Caco-2 (cell line): ENCODE measurements around the gene CD200R1L. TPM values are rescaled to one million over a fixed set of nuclear protein-coding genes. Genes with fewer than 3 reads are reported as not detected.

ENCODE experiments used
- BruUV-seq: library from RNA; stranded (reverse); fragments of 400-500 nt; replicated peaks from 2 replicates; lab custom pipeline; 2021; lab: Mats Ljungman, UMichigan
- CTCF ChIA-PET: fragments of 300-600 bp; sonication (Branson Sonifier 250); formaldehyde crosslinking; loops from one replicate; lab custom pipeline; 2022; ENCODE audit warnings: antibody characterized with exemption; lab: Charles Lee
- POLR2A ChIA-PET: fragments of 300-600 bp; sonication (Branson Sonifier 250); formaldehyde crosslinking; loops from one replicate; lab custom pipeline; 2022; ENCODE audit warnings: antibody characterized with exemption; lab: Charles Lee
- DNase-seq, 2 experiments: peaks; one replicate each; pipeline versions ENCODE4 v3.0.0 to v3.0.0-alpha.2; 2020 to 2022
- H3K27me3 ChIP-seq: replicated peaks from 2 replicates; pipeline ENCODE4 v1.6.0; 2011; ENCODE audit warnings: low read length; ENCODE audit not compliant: control insufficient read depth, insufficient read depth
- H3K36me3 ChIP-seq: 2 replicates; pipeline ENCODE4 v1.5.1; 2011; ENCODE audit warnings: low read length; ENCODE audit not compliant: control insufficient read depth, insufficient read depth
- H3K4me1 ChIP-seq: fragments of 250-450 bp; sonication (Bioruptor Pico); 2 replicates; pipeline ENCODE4 v1.5.1; 2020; ENCODE audit warnings: mild to moderate bottlenecking
- H3K4me3 ChIP-seq: 2 replicates; pipeline ENCODE4 v1.5.1; 2011; ENCODE audit warnings: low read depth, mild to moderate bottlenecking, control low read depth, low read length
- H3K9me3 ChIP-seq: fragments of 250-450 bp; sonication (Bioruptor Pico); 2 replicates; pipeline ENCODE4 v1.5.1; 2020; ENCODE audit warnings: mild to moderate bottlenecking, moderate library complexity
- H3K27ac Mint-ChIP-seq: one replicate; pipeline ENCODE4 v1.8.0; 2022; ENCODE audit warnings: mixed read lengths; ENCODE audit not compliant: unreplicated experiment
- H3K27me3 Mint-ChIP-seq: one replicate; pipeline ENCODE4 v1.8.0; 2022; ENCODE audit warnings: mixed read lengths; ENCODE audit not compliant: insufficient read depth, unreplicated experiment
- H3K36me3 Mint-ChIP-seq: one replicate; pipeline ENCODE4 v1.8.0; 2022; ENCODE audit warnings: mild to moderate bottlenecking, mixed read lengths; ENCODE audit not compliant: insufficient read depth, unreplicated experiment
- H3K4me1 Mint-ChIP-seq: one replicate; pipeline ENCODE4 v1.8.0; 2022; ENCODE audit warnings: low read depth, mixed read lengths; ENCODE audit not compliant: unreplicated experiment
- H3K4me3 Mint-ChIP-seq: one replicate; pipeline ENCODE4 v1.8.0; 2022; ENCODE audit warnings: mild to moderate bottlenecking, moderate library complexity, mixed read lengths; ENCODE audit not compliant: unreplicated experiment
- H3K9me3 Mint-ChIP-seq: one replicate; pipeline ENCODE4 v1.8.0; 2022; ENCODE audit warnings: mixed read lengths; ENCODE audit not compliant: unreplicated experiment
- CTCF ChIP-seq, 2 experiments: fragments of 200-600 bp in 1 of 2; IDR thresholded peaks; 1 replicate in 1 of 2; 2 replicates in 1 of 2; pipeline versions ENCODE4 v1.5.1 to v1.8.0; 2011 to 2022; ENCODE audit warnings: antibody characterized with exemption in 1 of 2, control low read depth in 1 of 2, inconsistent platforms in 1 of 2, low read depth in 1 of 2, low read length in 1 of 2, mild to moderate bottlenecking in 1 of 2, moderate library complexity in 1 of 2; ENCODE audit not compliant: insufficient read depth in 1 of 2, severe bottlenecking in 1 of 2, unreplicated experiment in 1 of 2
- intact Hi-C: fragments of 100-400 bp; cut with micrococcal nuclease; formaldehyde crosslinking; loops from one replicate; pipeline ENCODE4 v1.10.0; 2022; ENCODE audit not compliant: unreplicated experiment
- total RNA-seq: library from RNA; stranded (reverse); gene quantifications from 2 replicates; pipeline ENCODE4 v1.2.3, GENCODE V29; 2022

CD200R1L gene
- total RNA-seq, 1 experiment from 2014 or later, result not detected

- no peak for DNase-seq
- Mint-ChIP-seq H3K27ac (no peak overlapping the region), H3K4me1 (no peaks in the 10 kb centered on the region), H3K4me3 (no peak overlapping the region), H3K36me3 (no peaks in the 10 kb centered on the region), H3K27me3 (no peaks in the 10 kb centered on the region), H3K9me3 (peaks cover 14% of the 10 kb centered on the region)
- no peak for TF ChIP-seq CTCF (IDR thresholded peaks at IDR 0.05; ENCODE audit: insufficient read depth in 1 of 2, low read depth in 1 of 2, low read length in 1 of 2, severe bottlenecking in 1 of 2, unreplicated experiment in 1 of 2)
- ChIA-PET CTCF (no interaction called here), POLR2A (no interaction called here)
- peaks cover 4% of the 10 kb centered on the region; the same call in 1 of the 2 replicates for H3K9me3 ChIP-seq
- intact Hi-C loops, result no loop called here
- H3K4me1 ChIP-seq, result no peaks in the 10 kb centered on the region
- no peak overlapping the region for H3K4me3 ChIP-seq
- no peaks in the 10 kb centered on the region for H3K36me3 ChIP-seq
- no TSS peak for BruUV-seq
- no peaks in the 10 kb centered on the region for H3K27me3 ChIP-seq
Measured at GRCh38 chr3:112888381-112889085, 41.9 kb upstream of the CD200R1L start.

DNA sequence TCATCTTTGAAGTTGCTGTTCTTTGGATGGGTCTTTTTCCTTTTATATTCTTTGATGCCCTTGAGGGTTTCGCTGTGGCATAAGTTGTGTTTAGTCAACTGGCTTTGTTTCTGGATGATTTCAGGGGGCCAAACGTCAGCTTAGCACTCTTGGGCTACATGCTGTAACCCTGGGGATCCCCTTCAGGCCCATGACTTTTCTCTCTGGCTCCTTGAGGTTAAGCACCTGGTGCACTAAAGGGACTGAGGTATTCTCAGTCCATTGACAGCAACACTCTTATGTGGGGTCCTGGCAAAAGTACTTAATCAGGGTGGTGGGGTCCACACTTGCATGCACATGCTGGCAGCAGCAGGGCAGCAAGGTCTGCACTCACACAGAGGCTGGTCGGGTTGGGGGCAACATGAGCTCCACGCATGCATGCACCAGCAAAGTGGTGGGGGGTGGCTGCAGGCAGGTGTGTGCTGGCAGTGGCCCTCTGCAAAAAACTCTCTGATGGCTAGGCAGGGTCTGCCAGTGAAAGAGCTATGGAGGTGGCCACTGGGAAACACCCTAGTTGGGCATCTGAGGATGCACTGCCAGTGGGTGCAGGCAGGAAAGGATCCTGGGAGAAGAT is 38.1 kb upstream of the CD200R1L start:
- ChIA-PET POLR2A (no interaction called here), CTCF (no interaction called here)
- no peaks in the 10 kb centered on the region for H3K36me3 Mint-ChIP-seq
- H3K4me3 Mint-ChIP-seq, result no peak overlapping the region
- no peaks in the 10 kb centered on the region for H3K9me3 ChIP-seq
- no peak overlapping the region for H3K4me3 ChIP-seq
- BruUV-seq, result no TSS peak
- no peak for DNase-seq
- peaks cover 3% of the 10 kb centered on the region for H3K27me3 Mint-ChIP-seq
- H3K36me3 ChIP-seq, result no peaks in the 10 kb centered on the region
- no peaks in the 10 kb centered on the region for H3K9me3 Mint-ChIP-seq
- no peak for TF ChIP-seq CTCF (IDR thresholded peaks at IDR 0.05; ENCODE audit: insufficient read depth in 1 of 2, low read depth in 1 of 2, low read length in 1 of 2, severe bottlenecking in 1 of 2, unreplicated experiment in 1 of 2)
- H3K27ac Mint-ChIP-seq, result no peak overlapping the region
- H3K4me1 Mint-ChIP-seq, result no peaks in the 10 kb centered on the region
- H3K27me3 ChIP-seq, result no peaks in the 10 kb centered on the region
- intact Hi-C loops, result no loop called here
- H3K4me1 ChIP-seq, result no peaks in the 10 kb centered on the region

- TF ChIP-seq CTCF (IDR thresholded peaks at IDR 0.05; ENCODE audit: insufficient read depth in 1 of 2, low read depth in 1 of 2, low read length in 1 of 2, severe bottlenecking in 1 of 2, unreplicated experiment in 1 of 2), result no peak
- Histone ChIP-seq H3K4me3 (no peak overlapping the region), H3K9me3 (no peaks in the 10 kb centered on the region), H3K27me3 (no peaks in the 10 kb centered on the region), H3K36me3 (no peaks in the 10 kb centered on the region), H3K4me1 (no peaks in the 10 kb centered on the region)
- Mint-ChIP-seq H3K36me3 (no peaks in the 10 kb centered on the region), H3K27ac (no peak overlapping the region), H3K27me3 (peaks cover 3% of the 10 kb centered on the region), H3K9me3 (peaks cover 10% of the 10 kb centered on the region), H3K4me3 (no peak overlapping the region), H3K4me1 (no peaks in the 10 kb centered on the region)
- CTCF ChIA-PET, result no interaction called here
- no peak for DNase-seq
- intact Hi-C loops, result no loop called here
- no TSS peak for BruUV-seq
- POLR2A ChIA-PET, result no interaction called here
Measured at GRCh38 chr3:112881891-112882290, 35.2 kb upstream of the CD200R1L start.
